WTC11 (cell line): Measurements from ENCODE around the gene FBXO40. TPM values are rescaled to one million over a fixed set of nuclear protein-coding genes. Genes with fewer than 3 reads are reported as not detected.
A peak's percentile ranks its signal among the peaks of the same experiment; 100 is the strongest.

Source experiments
- ATAC-seq: fragments of 200-7000 bp; cut with Tn5 transposase; 2 replicates; pipeline ENCODE4 v1.10.0; 2021; ENCODE audit warnings: mild to moderate bottlenecking, moderate library complexity
- CTCF ChIA-PET: fragments of 300-600 bp; sonication (Branson Sonifier 250); formaldehyde crosslinking; loops from one replicate; lab custom pipeline; 2021; ENCODE audit warnings: antibody characterized with exemption; lab: Charles Lee
- POLR2A ChIA-PET: fragments of 350-600 bp; sonication (Branson Sonifier 250); formaldehyde crosslinking; loops from one replicate; lab custom pipeline; 2021; ENCODE audit warnings: antibody characterized with exemption; lab: Charles Lee
- DNase-seq: peaks from one replicate; pipeline ENCODE4 v3.0.0; 2021; ENCODE audit warnings: low spot score
- H3K27ac Mint-ChIP-seq: 2 replicates; pipeline ENCODE4 v1.8.0; 2021; ENCODE audit warnings: mixed read lengths
- H3K27me3 Mint-ChIP-seq: 2 replicates; pipeline ENCODE4 v1.8.0; 2021; ENCODE audit warnings: low read depth, mild to moderate bottlenecking, moderate library complexity, mixed read lengths
- H3K36me3 Mint-ChIP-seq: 2 replicates; pipeline ENCODE4 v1.8.0; 2021; ENCODE audit warnings: mixed read lengths
- H3K4me1 Mint-ChIP-seq: 2 replicates; pipeline ENCODE4 v1.8.0; 2022; ENCODE audit warnings: mixed read lengths
- H3K4me3 Mint-ChIP-seq: 2 replicates; pipeline ENCODE4 v1.8.0; 2021; ENCODE audit warnings: mild to moderate bottlenecking, moderate library complexity, mixed read lengths
- H3K9me3 Mint-ChIP-seq: 2 replicates; pipeline ENCODE4 v1.8.0; 2021; ENCODE audit warnings: mixed read lengths
- ATF1 ChIP-seq: sonication (generic); formaldehyde crosslinking; IDR thresholded peaks from 2 replicates; pipeline ENCODE4 v1.8.1; 2023; ENCODE audit warnings: mild to moderate bottlenecking, moderate library complexity, missing genetic modification reagents
- ATF3 ChIP-seq: sonication (generic); formaldehyde crosslinking; conservative IDR thresholded peaks from 2 replicates; pipeline ENCODE4 v1.8.1; 2022; ENCODE audit warnings: mild to moderate bottlenecking, missing genetic modification reagents
- E2F5 ChIP-seq: sonication (generic); formaldehyde crosslinking; IDR thresholded peaks from 2 replicates; pipeline ENCODE4 v1.8.1; 2022; ENCODE audit warnings: mild to moderate bottlenecking, moderate library complexity, missing genetic modification reagents
- ELF4 ChIP-seq: sonication (generic); formaldehyde crosslinking; IDR thresholded peaks from 2 replicates; pipeline ENCODE4 v1.8.1; 2022; ENCODE audit warnings: low read depth, mild to moderate bottlenecking, moderate library complexity, missing genetic modification reagents
- FOXJ3 ChIP-seq: sonication (generic); formaldehyde crosslinking; IDR thresholded peaks from 2 replicates; pipeline ENCODE4 v1.9.0; 2021; ENCODE audit warnings: missing genetic modification reagents, mild to moderate bottlenecking, borderline replicate concordance
- FOXK1 ChIP-seq: sonication (generic); formaldehyde crosslinking; IDR thresholded peaks from 2 replicates; pipeline ENCODE4 v1.8.0; 2022; ENCODE audit warnings: mild to moderate bottlenecking, moderate library complexity, missing genetic modification reagents
- GTF2I ChIP-seq: fragments of 250-450 bp; sonication (Bioruptor Pico); conservative IDR thresholded peaks from 2 replicates; pipeline ENCODE4 v1.4.0; 2021; ENCODE audit warnings: mild to moderate bottlenecking
- HMGXB4 ChIP-seq: sonication (generic); formaldehyde crosslinking; IDR thresholded peaks from 2 replicates; pipeline ENCODE4 v1.8.1; 2023; ENCODE audit warnings: mild to moderate bottlenecking, moderate library complexity, missing genetic modification reagents
- MAX ChIP-seq: sonication (generic); formaldehyde crosslinking; IDR thresholded peaks from 2 replicates; pipeline ENCODE4 v1.8.0; 2022; ENCODE audit warnings: mild to moderate bottlenecking, missing genetic modification reagents
- MXD4 ChIP-seq: fragments of 250-450 bp; sonication (Bioruptor Pico); IDR thresholded peaks from 2 replicates; pipeline ENCODE4 v1.8.0; 2021; ENCODE audit warnings: mild to moderate bottlenecking, moderate library complexity, borderline replicate concordance
- NR2C2 ChIP-seq: sonication (generic); formaldehyde crosslinking; IDR thresholded peaks from 2 replicates; pipeline ENCODE4 v1.8.0; 2022; ENCODE audit warnings: mild to moderate bottlenecking, missing genetic modification reagents
- NR3C1 ChIP-seq: sonication (generic); formaldehyde crosslinking; conservative IDR thresholded peaks from 2 replicates; pipeline ENCODE4 v1.8.1; 2023; ENCODE audit warnings: low read depth, mild to moderate bottlenecking, missing genetic modification reagents
- OVOL2 ChIP-seq: fragments of 250-450 bp; sonication (Bioruptor Pico); IDR thresholded peaks from 2 replicates; pipeline ENCODE4 v1.9.0; 2021; ENCODE audit warnings: mild to moderate bottlenecking, borderline replicate concordance
- PRDM15 ChIP-seq: sonication (generic); formaldehyde crosslinking; IDR thresholded peaks from 2 replicates; pipeline ENCODE4 v1.8.0; 2022; ENCODE audit warnings: missing genetic modification reagents
- PREB ChIP-seq: sonication (generic); formaldehyde crosslinking; IDR thresholded peaks from 2 replicates; pipeline ENCODE4 v1.8.1; 2022; ENCODE audit warnings: mild to moderate bottlenecking, missing genetic modification reagents, moderate library complexity, borderline replicate concordance
- PRRX2 ChIP-seq: fragments of 250-450 bp; sonication (Bioruptor Pico); IDR thresholded peaks from 2 replicates; pipeline ENCODE4 v1.8.0; 2021; ENCODE audit warnings: mild to moderate bottlenecking
- STAT6 ChIP-seq: sonication (generic); formaldehyde crosslinking; conservative IDR thresholded peaks from 2 replicates; pipeline ENCODE4 v1.8.1; 2023; ENCODE audit warnings: mild to moderate bottlenecking, low read depth, missing genetic modification reagents, moderate library complexity
- USF2 ChIP-seq: sonication (generic); formaldehyde crosslinking; IDR thresholded peaks from 2 replicates; pipeline ENCODE4 v1.8.1; 2023; ENCODE audit warnings: mild to moderate bottlenecking, missing genetic modification reagents, moderate library complexity
- ZNF263 ChIP-seq: sonication (generic); formaldehyde crosslinking; IDR thresholded peaks from 2 replicates; pipeline ENCODE4 v1.8.1; 2022; ENCODE audit warnings: low read depth, mild to moderate bottlenecking, moderate library complexity, missing genetic modification reagents
- ZNF317 ChIP-seq: sonication (generic); formaldehyde crosslinking; IDR thresholded peaks from 2 replicates; pipeline ENCODE4 v1.8.1; 2023; ENCODE audit warnings: low read depth, mild to moderate bottlenecking, moderate library complexity, missing genetic modification reagents, borderline replicate concordance
- ZNF512 ChIP-seq: sonication (generic); formaldehyde crosslinking; IDR thresholded peaks from 2 replicates; pipeline ENCODE4 v1.8.1; 2022; ENCODE audit warnings: missing genetic modification reagents, borderline replicate concordance
- total RNA-seq: library from RNA; stranded (reverse); gene quantifications from 3 replicates; pipeline ENCODE4 v1.2.3, GENCODE V29; 2021

The FBXO40 gene
- total RNA-seq, 1 experiment from 2014 or later = 0.04 TPM

- no peaks in the 10 kb centered on the region for H3K27me3 Mint-ChIP-seq
- H3K9me3 Mint-ChIP-seq = no peaks in the 10 kb centered on the region
- no peaks in the 10 kb centered on the region for H3K36me3 Mint-ChIP-seq
- DNase-seq = peak; percentile 49
- TF ChIP-seq PREB (no peak), ZNF317 (no peak)
- peak; percentile 47 for ATAC-seq
- ChIA-PET POLR2A (no interaction called here), CTCF (interaction anchor here (0.6 kb wide), 1 partner anchor 26 kb away, joined by 4 read pairs; no protein-coding TSS in a partner anchor)
- peaks cover 16% of the 10 kb centered on the region for H3K4me1 Mint-ChIP-seq
- H3K4me3 Mint-ChIP-seq = no peak overlapping the region
- no peak overlapping the region for H3K27ac Mint-ChIP-seq
Measured at GRCh38 chr3:121574449-121574848, 18.7 kb upstream of the FBXO40 start.

- Mint-ChIP-seq H3K36me3 (no peaks in the 10 kb centered on the region), H3K9me3 (no peaks in the 10 kb centered on the region), H3K4me3 (no peak overlapping the region), H3K4me1 (peaks cover 7% of the 10 kb centered on the region; the same call in 1 of the 2 replicates), H3K27ac (no peak overlapping the region), H3K27me3 (no peaks in the 10 kb centered on the region; the same call in 1 of the 2 replicates)
- CTCF ChIA-PET = interaction anchor here (1.4 kb wide), 1 partner anchor 29 kb away, joined by 7 read pairs; no protein-coding TSS in a partner anchor
- DNase-seq (no peak), ATAC-seq (no peak)
- POLR2A ChIA-PET = no interaction called here
- TF ChIP-seq E2F5 (CRISPR knock-in tag) (no peak), HMGXB4 (CRISPR knock-in tag) (no peak), FOXJ3 (CRISPR knock-in tag) (no peak), MXD4 (CRISPR knock-in tag) (no peak), PRDM15 (CRISPR knock-in tag) (no peak), STAT6 (no peak), USF2 (CRISPR knock-in tag) (no peak), ATF3 (CRISPR knock-in tag) (no peak), FOXK1 (no peak), MAX (CRISPR knock-in tag) (no peak), ATF1 (CRISPR knock-in tag) (no peak), GTF2I (CRISPR knock-in tag) (no peak), ZNF263 (no peak), ELF4 (CRISPR knock-in tag) (no peak), OVOL2 (no peak), NR3C1 (CRISPR knock-in tag) (no peak), ZNF512 (CRISPR knock-in tag) (no peak), NR2C2 (CRISPR knock-in tag) (no peak), PRRX2 (CRISPR knock-in tag) (no peak)
Measured at GRCh38 chr3:121581691-121582090, 11.5 kb upstream of the FBXO40 start.
